Activated T-helper 1 cell treated with Interleukin-2 at 50 U/mL for 16 hours (primary cell): ENCODE data around the gene CGB5.

Experiments used
- DNase-seq: peaks from one replicate; pipeline ENCODE4 v3.0.0-alpha.2; 2020; ENCODE audit warnings: low read depth

Gene CGB5

DNA sequence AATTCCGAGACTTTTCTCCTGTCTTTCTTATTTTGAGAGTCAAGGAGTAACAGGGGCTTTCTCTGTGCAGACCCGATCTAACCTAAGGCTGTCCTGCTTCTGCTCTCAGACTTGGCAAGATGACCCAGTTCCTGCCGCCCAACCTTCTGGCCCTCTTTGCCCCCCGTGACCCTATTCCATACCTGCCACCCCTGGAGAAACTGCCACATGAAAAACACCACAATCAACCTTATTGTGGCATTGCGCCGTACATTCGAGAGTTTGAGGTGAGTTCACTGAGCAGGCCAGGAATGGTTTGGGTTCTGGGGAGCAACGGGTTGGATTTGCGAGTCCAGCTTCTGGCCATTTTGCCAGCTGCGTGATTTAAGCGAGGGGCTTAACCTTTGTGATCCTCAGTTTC, 42.6 kb downstream of the CGB5 start:
- DNase-seq: no peak

DNA sequence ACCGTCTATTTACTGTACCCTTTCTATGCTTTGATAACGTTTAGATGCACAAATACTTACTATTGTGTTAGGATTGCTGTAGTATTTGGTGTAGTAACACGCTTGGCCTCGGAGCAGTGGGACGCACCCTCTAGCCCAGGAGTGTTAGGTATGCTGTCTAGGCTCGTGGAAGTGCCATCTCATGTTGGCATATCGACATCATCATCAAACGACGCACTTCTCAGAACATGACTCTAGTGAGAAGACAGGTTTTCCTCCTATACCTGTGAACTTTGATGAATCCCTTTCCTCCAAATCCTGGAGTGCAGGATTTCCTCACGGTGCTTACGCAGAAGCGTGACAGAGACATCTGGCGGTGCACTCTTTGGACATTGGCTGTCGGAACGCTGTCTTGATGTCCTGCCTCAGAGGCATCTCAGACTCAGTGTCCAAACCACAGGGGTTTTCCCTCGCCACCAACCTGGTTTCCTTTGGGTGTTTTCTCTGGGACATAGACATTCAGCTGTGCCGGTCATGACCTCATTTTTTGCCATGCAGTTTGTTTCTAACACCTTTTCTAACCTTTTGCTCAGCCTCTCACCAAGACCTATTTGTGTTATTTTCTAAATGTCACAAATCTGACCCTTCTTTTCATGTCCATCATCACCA, 47.9 kb downstream of the CGB5 start:
- DNase-seq: no peak

DNA sequence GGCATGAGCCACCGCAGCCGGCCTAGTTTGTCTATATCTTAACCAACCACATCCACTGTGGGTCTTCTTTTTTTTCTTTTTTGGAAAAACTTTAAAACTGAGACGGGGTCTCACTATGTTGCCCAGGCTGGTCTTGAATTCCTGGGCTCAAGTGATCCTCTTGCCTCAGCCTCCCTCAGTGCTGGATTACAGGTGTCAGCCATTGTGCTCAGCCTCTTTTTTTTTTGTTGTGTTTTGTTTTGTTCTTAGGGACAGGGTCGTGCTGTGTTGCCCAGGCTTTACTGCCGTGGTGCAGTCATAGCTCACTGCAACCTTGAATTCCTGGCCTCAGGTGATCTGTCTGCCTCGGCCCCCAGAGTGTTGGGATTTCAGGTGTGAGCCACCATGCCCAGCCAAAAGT, 49.0 kb downstream of the CGB5 start:
- no peak for DNase-seq
